GM19468 (cell line): ENCODE data around the gene UTP4.

Source experiments
- ATAC-seq: cut with Tn5 transposase; IDR thresholded peaks from one replicate; pipeline ENCODE4 v1.9.1; 2021; ENCODE audit warnings: mild to moderate bottlenecking, moderate library complexity, moderate number of reproducible peaks; ENCODE audit not compliant: unreplicated experiment; ENCODE audit errors: extremely low read depth

The UTP4 gene

GRCh38 chr16:69169051-69169450 is 36.6 kb downstream of the UTP4 start:
- no peak for ATAC-seq

- no peak for ATAC-seq
These were observed 37.3 kb downstream of the UTP4 start for GRCh38 chr16:69169607-69170352.

DNA sequence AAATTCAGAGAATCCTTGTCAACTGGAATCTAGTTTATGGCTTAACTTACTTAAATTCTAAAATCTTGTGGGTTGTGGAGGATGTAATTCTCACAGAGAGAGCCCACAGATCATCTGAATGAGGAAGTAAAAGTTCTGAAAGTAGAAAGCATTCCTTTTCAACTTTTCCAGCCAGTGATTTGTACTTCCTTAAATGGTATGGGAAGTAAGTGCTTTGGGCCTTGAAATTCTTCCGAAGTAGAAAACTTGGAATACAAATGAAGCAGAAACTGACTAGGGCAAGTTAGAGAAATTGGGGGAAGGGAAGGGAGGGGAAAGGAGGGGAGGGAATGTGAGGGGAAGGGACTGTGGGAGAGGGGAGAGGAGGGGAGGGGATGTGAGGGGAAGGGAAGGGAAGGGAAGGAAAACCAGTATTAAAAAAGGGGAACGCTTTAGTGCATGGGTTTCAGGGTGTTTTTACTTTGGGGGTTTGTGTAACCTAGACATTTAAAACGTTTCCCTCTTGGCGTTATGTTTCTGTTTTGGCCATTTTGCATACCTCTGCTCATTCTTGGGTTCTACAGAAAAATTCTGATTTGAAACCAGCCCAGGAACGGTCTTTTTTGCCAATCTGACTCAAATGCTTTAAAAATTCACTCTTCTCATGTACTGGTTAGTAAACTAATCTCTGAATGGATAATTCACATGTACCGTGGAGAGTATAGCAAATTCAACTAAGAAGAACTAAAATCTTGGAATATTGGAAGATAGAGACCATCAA is 39.1 kb downstream of the UTP4 start:
- ATAC-seq = no peak

GRCh38 chr16:69176033-69176800 is 43.8 kb downstream of the UTP4 start:
- ATAC-seq = no peak

- no peak for ATAC-seq
These were observed 47.0 kb downstream of the UTP4 start for GRCh38 chr16:69179328-69180010.

GRCh38 chr16:69180011-69180338 is 47.5 kb downstream of the UTP4 start:
- no peak for ATAC-seq

DNA sequence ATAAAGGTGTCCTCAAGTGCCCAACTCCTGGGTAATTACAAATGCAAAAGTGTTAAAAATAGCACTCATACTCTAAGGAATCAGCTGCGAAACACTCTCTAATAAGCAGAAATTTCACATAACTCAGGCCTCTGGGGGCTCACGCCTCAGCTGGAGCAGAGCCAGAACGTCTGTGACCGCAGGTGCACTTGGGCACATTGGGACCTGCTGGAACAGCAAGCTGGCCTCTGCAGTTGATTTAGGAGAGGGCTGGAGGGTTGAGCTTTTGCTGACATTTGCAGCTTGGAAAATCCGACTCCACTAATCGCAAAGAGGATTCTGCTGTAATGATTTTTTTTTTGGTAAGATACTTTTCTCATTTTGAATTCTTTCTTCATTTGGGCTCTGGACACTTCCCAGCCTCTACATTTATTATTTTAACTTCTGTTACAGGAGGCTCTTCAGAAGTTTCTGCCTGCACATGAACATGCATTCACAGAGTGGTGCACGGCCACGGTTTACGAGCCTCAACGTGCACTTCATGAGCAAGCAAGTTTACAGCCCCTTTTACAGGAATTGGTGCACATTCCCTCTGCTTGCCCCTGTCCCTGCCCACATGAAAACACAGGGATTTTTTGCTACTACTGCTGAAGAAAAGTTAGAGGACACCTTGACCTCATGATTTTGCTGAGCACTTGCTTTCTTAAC is 50.4 kb downstream of the UTP4 start:
- no peak for ATAC-seq

- ATAC-seq = peak; percentile 72
These were observed 54.4 kb downstream of the UTP4 start, which contains the start of gene SNTB2 for GRCh38 chr16:69186642-69187445. SNTB2 (plus strand) TSS chr16:69187164; CDS start chr16:69187167, 3 bp downstream.

GRCh38 chr16:69187446-69188235 is 55.2 kb downstream of the UTP4 start:
- ATAC-seq = no peak

- ATAC-seq = no peak
These were observed 55.7 kb downstream of the UTP4 start for GRCh38 chr16:69188236-69188549.

DNA sequence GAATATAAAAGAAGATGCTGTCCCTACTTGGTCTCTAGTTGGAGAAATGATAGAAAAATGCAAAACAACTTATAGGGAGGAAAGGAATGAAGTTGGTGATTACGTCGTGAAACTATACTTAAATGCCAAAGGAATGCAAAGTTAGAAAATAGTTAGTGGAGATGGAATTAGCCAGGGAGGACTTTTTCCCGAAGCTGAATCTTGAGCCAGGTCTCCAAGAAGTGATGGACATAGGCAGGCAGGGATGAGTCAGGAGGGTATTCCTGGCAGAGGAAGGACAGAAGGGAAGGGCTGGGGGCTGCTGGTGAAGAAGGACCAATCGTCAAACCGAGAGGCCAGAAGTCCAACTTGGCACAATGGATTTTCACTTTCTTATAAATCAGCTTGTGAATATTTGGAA is 56.3 kb downstream of the UTP4 start:
- no peak for ATAC-seq

DNA sequence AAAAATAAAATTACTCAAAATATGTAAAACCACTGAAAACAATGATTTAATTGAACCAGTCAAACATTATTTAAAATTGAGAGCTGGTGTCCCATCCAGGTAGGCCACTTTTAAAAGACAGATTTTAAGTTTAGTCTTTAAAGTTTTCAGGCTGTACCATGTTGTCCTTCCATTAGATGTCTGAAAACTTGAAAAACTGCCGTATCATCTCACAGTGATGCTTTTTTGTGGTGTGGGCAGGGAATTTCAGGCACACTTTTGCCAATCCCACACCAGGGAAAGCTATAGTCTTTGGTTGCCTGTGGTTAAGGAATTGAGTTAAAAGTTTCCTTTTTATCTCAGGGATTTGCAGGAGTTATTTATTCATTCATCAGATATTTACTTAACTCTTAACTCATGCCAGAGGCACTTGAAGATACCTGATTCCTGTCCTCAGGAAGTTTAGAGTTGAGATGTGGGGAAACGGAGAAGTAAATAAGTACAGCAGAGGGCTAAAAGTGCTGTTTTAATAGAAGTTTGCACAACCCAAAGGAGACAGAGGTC is 57.7 kb downstream of the UTP4 start:
- ATAC-seq = no peak

DNA sequence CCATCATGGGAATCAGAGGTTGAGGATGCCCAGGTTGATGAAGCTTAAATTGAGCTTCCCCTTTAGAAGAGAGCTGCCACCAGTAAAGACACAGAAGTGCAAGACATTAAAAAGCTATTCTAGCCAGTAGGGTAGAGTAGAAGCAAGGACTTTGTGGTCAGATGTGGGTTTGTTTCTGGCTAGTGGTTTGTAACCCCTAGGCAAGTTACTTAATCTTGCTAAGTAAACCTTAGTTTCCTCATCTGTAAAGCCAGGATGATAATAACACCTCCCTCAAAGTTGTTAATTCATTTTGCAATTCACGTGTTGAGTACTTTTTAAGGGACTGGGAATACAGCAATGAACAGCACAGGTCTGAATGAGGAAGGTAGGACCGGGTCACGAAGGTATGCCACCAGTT is 58.1 kb downstream of the UTP4 start:
- ATAC-seq = no peak

- no peak for ATAC-seq
These were observed 58.7 kb downstream of the UTP4 start for GRCh38 chr16:69191136-69191535.

- ATAC-seq = no peak
These were observed 61.4 kb downstream of the UTP4 start for GRCh38 chr16:69193855-69194254.

DNA sequence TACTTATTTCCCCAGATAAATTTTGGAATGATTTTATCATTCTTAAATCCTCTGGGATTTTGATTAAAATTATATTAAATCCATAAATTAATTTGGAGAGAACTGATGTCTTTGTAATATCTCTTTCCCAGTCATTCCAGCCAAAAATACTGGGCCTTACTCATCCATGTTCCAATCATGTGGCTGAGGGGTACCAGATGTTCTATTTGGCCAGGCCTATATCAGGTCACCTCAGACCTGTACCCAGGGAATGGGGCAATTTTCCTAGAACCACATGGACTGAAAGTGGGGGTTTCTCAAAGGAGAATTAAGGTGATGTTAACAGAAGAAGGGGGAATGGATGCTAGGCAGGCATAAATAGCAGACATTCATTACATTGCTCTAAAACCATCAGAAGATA is 62.0 kb downstream of the UTP4 start:
- ATAC-seq = no peak

GRCh38 chr16:69195369-69196029 is 63.0 kb downstream of the UTP4 start:
- no peak for ATAC-seq

- no peak for ATAC-seq
These were observed 65.1 kb downstream of the UTP4 start for GRCh38 chr16:69197573-69197972.
